H1 (cell line): ENCODE results near the gene ANKUB1. TPM values are rescaled to one million over a fixed set of nuclear protein-coding genes. Genes with fewer than 3 reads are reported as not detected.

ENCODE experiments used
- CTCF ChIA-PET: fragments of 300-600 bp; sonication (Branson Sonifier 250); formaldehyde crosslinking; loops from one replicate; lab custom pipeline; 2021; ENCODE audit not compliant: partially characterized antibody; lab: Charles Lee
- POLR2A ChIA-PET: fragments of 300-600 bp; sonication (Branson Sonifier 250); formaldehyde crosslinking; loops from one replicate; lab custom pipeline; 2021; ENCODE audit warnings: inconsistent platforms; ENCODE audit not compliant: partially characterized antibody; lab: Charles Lee
- DNase-seq, 2 experiments: peaks; one replicate each; pipeline versions ENCODE4 v3.0.0 to v3.0.0-alpha.2; 2010 to 2022; ENCODE audit warnings: low spot score in 2 of 2, low read depth in 1 of 2, mixed read lengths in 1 of 2
- FAIRE-seq: peaks from 2 replicates; lab custom pipeline; 2011; peaks lifted over from hg19 to GRCh38; lab: Jason Lieb, UNC
- H2AFZ ChIP-seq: 2 replicates; pipeline ENCODE4 v1.8.1; 2012; ENCODE audit warnings: low read length, inconsistent platforms
- H2AK5ac ChIP-seq: 2 replicates; pipeline ENCODE4 v1.6.1; 2013; ENCODE audit warnings: low read depth, low read length
- H2BK120ac ChIP-seq: replicated peaks from 2 replicates; pipeline ENCODE3; 2013; ENCODE audit warnings: low read depth, low read length, inconsistent platforms
- H2BK12ac ChIP-seq: 2 replicates; pipeline ENCODE4 v1.6.1; 2013; ENCODE audit warnings: low read depth, low read length
- H2BK15ac ChIP-seq: 2 replicates; pipeline ENCODE4 v1.6.1; 2013; ENCODE audit warnings: low read length
- H2BK20ac ChIP-seq: 2 replicates; pipeline ENCODE4 v1.6.1; 2013; ENCODE audit warnings: low read length
- H2BK5ac ChIP-seq: 2 replicates; pipeline ENCODE4 v1.6.1; 2013; ENCODE audit warnings: low read depth, low read length
- H3K14ac ChIP-seq: 2 replicates; pipeline ENCODE4 v1.6.1; 2013; ENCODE audit warnings: inconsistent platforms; ENCODE audit not compliant: insufficient read length
- H3K18ac ChIP-seq: 2 replicates; pipeline ENCODE4 v1.6.1; 2013; ENCODE audit warnings: low read length; ENCODE audit errors: extremely low read depth
- H3K23ac ChIP-seq: 2 replicates; pipeline ENCODE4 v1.6.1; 2013; ENCODE audit warnings: inconsistent platforms; ENCODE audit not compliant: insufficient read length
- H3K23me2 ChIP-seq: 2 replicates; pipeline ENCODE4 v1.6.1; 2013; ENCODE audit warnings: low read depth, low read length
- H3K27ac ChIP-seq: 2 replicates; pipeline ENCODE4 v1.6.1; 2011; ENCODE audit warnings: low read depth, low read length, inconsistent platforms
- H3K27me3 ChIP-seq, 4 experiments: replicated peaks in 1 of 4; 1 replicate in 1 of 4; 2 replicates in 3 of 4; pipeline versions ENCODE4 v1.6.1 to v1.8.1; 2011 to 2013; ENCODE audit warnings: low read length in 3 of 4, mild to moderate bottlenecking in 3 of 4, inconsistent platforms in 2 of 4, mixed read lengths in 2 of 4, moderate library complexity in 1 of 4; ENCODE audit not compliant: control insufficient read depth in 3 of 4, insufficient read depth in 3 of 4; ENCODE audit errors: extremely low read depth in 1 of 4
- H3K36me3 ChIP-seq, 4 experiments: 2 replicates each; pipeline versions ENCODE4 v1.6.1 to v1.8.1; 2011 to 2013; ENCODE audit warnings: mild to moderate bottlenecking in 4 of 4, low read length in 3 of 4, moderate library complexity in 2 of 4, control low read depth in 1 of 4, inconsistent platforms in 1 of 4; ENCODE audit not compliant: insufficient read depth in 4 of 4, control insufficient read depth in 2 of 4
- H3K4ac ChIP-seq: replicated peaks from 2 replicates; pipeline ENCODE3; 2013; ENCODE audit warnings: low read length, low read depth, mixed read lengths, inconsistent platforms; ENCODE audit not compliant: insufficient read length
- H3K4me1 ChIP-seq, 4 experiments: replicated peaks in 1 of 4; 1 replicate in 1 of 4; 2 replicates in 3 of 4; pipeline versions ENCODE4 v1.6.1 to v1.8.1; 2011 to 2013; ENCODE audit warnings: low read length in 3 of 4, inconsistent platforms in 2 of 4, mixed read lengths in 1 of 4; ENCODE audit not compliant: insufficient read depth in 4 of 4, control insufficient read depth in 3 of 4
- H3K4me2 ChIP-seq, 2 experiments: 2 replicates each; pipeline versions ENCODE4 v1.6.1 to v1.8.1; 2011 to 2013; ENCODE audit warnings: low read depth in 2 of 2, low read length in 2 of 2, control low read depth in 1 of 2, inconsistent platforms in 1 of 2, mild to moderate bottlenecking in 1 of 2; ENCODE audit not compliant: insufficient read depth in 1 of 2
- H3K4me3 ChIP-seq, 4 experiments: fragments of 200-600, 300-600 bp in 1 of 4; sonication (generic), shearing (Covaris generic), sonication (Bioruptor Twin) in 1 of 4; 2 replicates each; pipeline versions ENCODE4 v1.5.1 to v1.8.1; 2011 to 2016; ENCODE audit warnings: low read length in 4 of 4, low read depth in 3 of 4, control low read depth in 2 of 4, inconsistent platforms in 2 of 4, mild to moderate bottlenecking in 2 of 4, mixed read lengths in 1 of 4, moderate library complexity in 1 of 4; ENCODE audit not compliant: insufficient read depth in 2 of 4; ENCODE audit errors: extremely low read depth in 1 of 4
- H3K56ac ChIP-seq: replicated peaks from 2 replicates; pipeline ENCODE3; 2013; ENCODE audit warnings: low read depth, mild to moderate bottlenecking, mixed read lengths, low read length, inconsistent platforms; ENCODE audit not compliant: insufficient read length
- H3K79me1 ChIP-seq: 2 replicates; pipeline ENCODE4 v1.6.1; 2013; ENCODE audit warnings: low read depth, low read length, control low read depth
- H3K79me2 ChIP-seq, 2 experiments: 2 replicates each; pipeline versions ENCODE4 v1.6.1 to v1.8.1; 2012 to 2013; ENCODE audit warnings: low read length in 2 of 2, mild to moderate bottlenecking in 2 of 2, inconsistent platforms in 1 of 2; ENCODE audit not compliant: insufficient read depth in 2 of 2, control insufficient read depth in 1 of 2
- H3K9ac ChIP-seq, 4 experiments: replicated peaks in 1 of 4; 1 replicate in 1 of 4; 2 replicates in 3 of 4; pipeline versions ENCODE4 v1.6.1 to v1.8.1; 2011 to 2013; ENCODE audit warnings: low read depth in 3 of 4, low read length in 3 of 4, control low read depth in 2 of 4, mild to moderate bottlenecking in 2 of 4, moderate library complexity in 2 of 4, inconsistent platforms in 1 of 4; ENCODE audit errors: extremely low read depth in 1 of 4
- H3K9me3 ChIP-seq, 2 experiments: 2 replicates each; pipeline versions ENCODE4 v1.6.1 to v1.8.1; 2012 to 2013; ENCODE audit warnings: mild to moderate bottlenecking in 2 of 2, moderate library complexity in 2 of 2, control low read depth in 1 of 2, inconsistent platforms in 1 of 2, low read depth in 1 of 2, low read length in 1 of 2, mixed read lengths in 1 of 2; ENCODE audit not compliant: insufficient read depth in 2 of 2
- H4K20me1 ChIP-seq, 2 experiments: replicated peaks in 1 of 2; 2 replicates each; pipeline versions ENCODE3 to v1.8.1; 2011 to 2013; ENCODE audit warnings: inconsistent platforms in 2 of 2, low read length in 2 of 2, mild to moderate bottlenecking in 1 of 2; ENCODE audit not compliant: insufficient read depth in 2 of 2, control insufficient read depth in 1 of 2
- H4K5ac ChIP-seq: 2 replicates; pipeline ENCODE4 v1.6.1; 2013; ENCODE audit warnings: low read length, low read depth, mixed read lengths, inconsistent platforms; ENCODE audit not compliant: insufficient read length
- H4K8ac ChIP-seq: 2 replicates; pipeline ENCODE4 v1.8.0; 2013; ENCODE audit warnings: mild to moderate bottlenecking, moderate library complexity, low read length, inconsistent platforms; ENCODE audit not compliant: insufficient read depth; ENCODE audit errors: extremely low read depth
- H4K91ac ChIP-seq: replicated peaks from 2 replicates; pipeline ENCODE3; 2013; ENCODE audit warnings: low read length, mixed read lengths, inconsistent platforms; ENCODE audit not compliant: insufficient read length
- BACH1 ChIP-seq: IDR thresholded peaks from 2 replicates; pipeline ENCODE4 v1.6.1; 2012; ENCODE audit warnings: low read length, improper control_type of control experiment
- CEBPB ChIP-seq: IDR thresholded peaks from 2 replicates; pipeline ENCODE4 v1.6.1; 2012; ENCODE audit warnings: low read depth, low read length
- KDM1A ChIP-seq: fragments of 200-600, 300-600 bp; sonication (generic); IDR thresholded peaks from 2 replicates; pipeline ENCODE4 v1.7.1; 2016; ENCODE audit warnings: mild to moderate bottlenecking, low read length, borderline replicate concordance
- POLR2AphosphoS5 ChIP-seq: IDR thresholded peaks from 2 replicates; pipeline ENCODE4 v1.6.1; 2011; ENCODE audit warnings: low read depth, low read length
- RFX5 ChIP-seq: IDR thresholded peaks from 2 replicates; pipeline ENCODE4 v1.6.1; 2011; ENCODE audit warnings: low read depth, low read length, improper control_type of control experiment, borderline replicate concordance
- SIRT6 ChIP-seq: IDR thresholded peaks from one replicate; pipeline ENCODE4 v1.7.1; 2012; ENCODE audit warnings: low read length, inconsistent platforms
- SP4 ChIP-seq: IDR thresholded peaks from 2 replicates; pipeline ENCODE4 v1.6.1; 2012; ENCODE audit warnings: low read length, inconsistent platforms
- TAF7 ChIP-seq: optimal IDR thresholded peaks from 2 replicates; pipeline ENCODE3; 2011; ENCODE audit warnings: low read depth, mild to moderate bottlenecking, inconsistent platforms, low read length, moderate library complexity, borderline replicate concordance
- USF2 ChIP-seq: IDR thresholded peaks from 2 replicates; pipeline ENCODE4 v1.6.1; 2011; ENCODE audit warnings: low read length, improper control_type of control experiment
- WGBS, 2 experiments: shearing (Covaris generic) in 1 of 2; methylation state at CpG; one replicate each; pipeline versions ENCODE4 v1.1.6 to v1.1.7; 2013 to 2015; ENCODE audit warnings: low lambda C conversion rate in 2 of 2, mixed read lengths in 2 of 2, inconsistent platforms in 1 of 2, low coverage in 1 of 2, missing lambda C conversion rate in 1 of 2; ENCODE audit not compliant: insufficient replicate concordance in 2 of 2, insufficient coverage in 1 of 2, insufficient read length in 1 of 2; ENCODE audit errors: extremely low coverage in 1 of 2, missing lambda C conversion rate in 1 of 2; 5-methylcytosine and 5-hydroxymethylcytosine counted together
- polyA plus RNA-seq, 7 experiments: library from polyadenylated mRNA; depleted of rRNA in 3 of 7; stranded (reverse) in 5 of 7; unstranded in 2 of 7; fragments of >200 nt in 5 of 7; fragments of 200-250 nt in 2 of 7; gene quantifications; 1 replicate in 5 of 7; 2 replicates in 1 of 7; 4 replicates in 1 of 7; pipeline versions ENCODE4 v1.2.1 to v1.2.3, GENCODE V29; 2011 to 2013; ENCODE audit warnings: missing spikeins in 2 of 7, mixed read lengths in 2 of 7
- total RNA-seq: library from RNA; stranded (reverse); fragmentation: NEBNext Ultra II Directional; extraction: Animal tissue kit (Norgen Biotek cat#: 25700); gene quantifications from 2 replicates; pipeline ENCODE4 v1.2.1, GENCODE V29; 2021
- TF ChIP-seq, protein P1 (sequence below): IDR thresholded peaks from 2 replicates; pipeline ENCODE4 v1.6.1; 2011; ENCODE audit warnings: low read depth, mild to moderate bottlenecking, low read length; ENCODE audit not compliant: insufficient read depth

ANKUB1 gene
- total and polyA plus RNA-seq, 2 of the 8 experiments (the other 6 are each of a cell fraction or from before 2014, with no cell fraction given), result not detected

- no peaks in the 10 kb centered on the region for H3K79me1 ChIP-seq
- FAIRE-seq, result no peak
- no peak overlapping the region for H2AK5ac ChIP-seq
- no peak overlapping the region for H2BK20ac ChIP-seq
- peaks cover 0 to 19% of the 10 kb centered on the region in 2 experiments; a peak in 3 of 4 replicates for H3K79me2 ChIP-seq
- ChIA-PET CTCF (interaction anchor here (0.6 to 1.6 kb wide), 10 partner anchors 16 to 1192 kb away, joined by 3 to 9 read pairs (median 4); no protein-coding TSS in a partner anchor), POLR2A (no interaction called here)
- H3K4ac ChIP-seq, result no peak overlapping the region
- no peak overlapping the region for H2AFZ ChIP-seq
- H3K27ac ChIP-seq, result no peak overlapping the region
- H3K56ac ChIP-seq, result no peak overlapping the region
- H2BK5ac ChIP-seq, result no peak overlapping the region
- H4K91ac ChIP-seq, result no peak overlapping the region
- H3K9ac ChIP-seq, result no peak overlapping the region
- H4K8ac ChIP-seq, result no peak overlapping the region
- H3K23me2 ChIP-seq, result peaks cover 7% of the 10 kb centered on the region
- no peaks in the 10 kb centered on the region for H3K27me3 ChIP-seq
- DNase-seq, result no peak
- no peaks in the 10 kb centered on the region for H3K36me3 ChIP-seq
- no peaks in the 10 kb centered on the region for H4K20me1 ChIP-seq
- H3K14ac ChIP-seq, result no peak overlapping the region
- H2BK120ac ChIP-seq, result no peak overlapping the region
- no peak overlapping the region for H4K5ac ChIP-seq
- no peak overlapping the region for H3K4me2 ChIP-seq
- H3K4me3 ChIP-seq, result no peak overlapping the region
- H2BK12ac ChIP-seq, result no peak overlapping the region
- no peak overlapping the region for H3K18ac ChIP-seq
- peaks cover 0 to 7% (median 3%) of the 10 kb centered on the region in 4 experiments; a peak in 4 of 7 replicates for H3K4me1 ChIP-seq
- H3K9me3 ChIP-seq, result no peaks in the 10 kb centered on the region
- H3K23ac ChIP-seq, result no peak overlapping the region
- H2BK15ac ChIP-seq, result no peak overlapping the region
- TF ChIP-seq RFX5 (no peak), SP4 (no peak), USF2 (no peak), CEBPB (no peak), POLR2AphosphoS5 (no peak), SIRT6 (no peak), BACH1 (no peak), KDM1A (no peak), TAF7 (no peak)
- TF ChIP-seq, protein P1, sequence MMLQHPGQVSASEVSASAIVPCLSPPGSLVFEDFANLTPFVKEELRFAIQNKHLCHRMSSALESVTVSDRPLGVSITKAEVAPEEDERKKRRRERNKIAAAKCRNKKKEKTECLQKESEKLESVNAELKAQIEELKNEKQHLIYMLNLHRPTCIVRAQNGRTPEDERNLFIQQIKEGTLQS, result no peak
- WGBS, 2 experiments, result 94% methylated on average over 2 of the region's 2 CpGs; no CpG with 5 or more reads in 1 of the 2 experiments
These were observed 18.5 kb upstream of the ANKUB1 start for GRCh38 chr3:149810846-149811245.
